T-helper 9 cell (primary cell): ENCODE results near the gene CARD19.

Experiments used
- DNase-seq: peaks from one replicate; pipeline ENCODE4 v3.0.0-alpha.2; 2020
- total RNA-seq, 2 donors: gene quantifications; one replicate each; lab custom pipeline; 2026; lab: John Stamatoyannopoulos, UW

Gene CARD19, protein sequence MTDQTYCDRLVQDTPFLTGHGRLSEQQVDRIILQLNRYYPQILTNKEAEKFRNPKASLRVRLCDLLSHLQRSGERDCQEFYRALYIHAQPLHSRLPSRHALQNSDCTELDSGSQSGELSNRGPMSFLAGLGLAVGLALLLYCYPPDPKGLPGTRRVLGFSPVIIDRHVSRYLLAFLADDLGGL
- 34.5 to 56.7 reads per million in 2 donors for total RNA-seq

- DNase-seq = peak; percentile 51
Measured at GRCh38 chr9:93096131-93096802, at the start of gene CARD19. Gene CARD19 (plus strand): TSS chr9:93096217. CDS start chr9:93096346, 129 bp downstream.

DNA sequence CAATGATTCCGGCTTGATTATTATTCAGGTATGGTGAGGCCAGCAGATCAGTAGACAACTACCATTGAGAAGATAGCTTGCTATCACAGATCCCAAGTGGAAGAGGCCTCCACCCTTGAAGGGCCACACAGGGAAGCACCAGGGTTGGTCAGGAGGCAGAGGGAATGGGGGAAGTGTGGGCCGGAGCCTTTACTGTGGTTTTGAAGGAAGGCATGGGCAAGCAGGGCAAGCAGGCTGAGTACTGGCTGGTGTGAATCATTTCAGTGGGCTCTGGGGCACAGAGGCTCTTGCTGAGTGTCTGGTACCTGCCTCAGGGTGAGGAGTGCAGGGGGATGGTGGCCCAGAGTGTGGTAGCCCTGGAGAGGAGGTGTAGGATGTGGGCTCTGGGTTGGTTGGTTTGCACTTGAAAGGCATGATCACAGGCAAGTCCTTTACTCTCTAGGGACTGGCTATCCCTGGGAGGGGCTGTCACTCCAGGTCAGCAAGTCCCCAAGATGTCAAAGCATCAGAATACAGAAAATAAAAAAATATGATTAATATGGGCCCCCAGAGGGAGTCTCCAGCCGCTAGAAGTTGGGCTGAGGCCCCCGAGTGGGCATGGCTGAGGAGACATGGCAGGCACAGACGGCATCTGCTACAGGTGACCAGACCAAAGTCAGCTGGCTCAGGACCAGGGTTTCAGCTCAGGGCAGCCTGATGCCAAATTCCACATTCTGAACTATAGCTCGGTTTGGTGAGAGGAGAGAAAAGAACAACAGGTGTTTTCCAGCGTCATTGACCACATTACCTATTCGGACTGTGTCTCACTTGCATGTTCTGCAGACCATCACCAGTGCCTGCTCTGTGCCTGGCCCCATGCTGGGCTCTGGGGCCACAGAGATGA is 47.2 kb upstream of the CARD19 start:
- DNase-seq = no peak

DNA sequence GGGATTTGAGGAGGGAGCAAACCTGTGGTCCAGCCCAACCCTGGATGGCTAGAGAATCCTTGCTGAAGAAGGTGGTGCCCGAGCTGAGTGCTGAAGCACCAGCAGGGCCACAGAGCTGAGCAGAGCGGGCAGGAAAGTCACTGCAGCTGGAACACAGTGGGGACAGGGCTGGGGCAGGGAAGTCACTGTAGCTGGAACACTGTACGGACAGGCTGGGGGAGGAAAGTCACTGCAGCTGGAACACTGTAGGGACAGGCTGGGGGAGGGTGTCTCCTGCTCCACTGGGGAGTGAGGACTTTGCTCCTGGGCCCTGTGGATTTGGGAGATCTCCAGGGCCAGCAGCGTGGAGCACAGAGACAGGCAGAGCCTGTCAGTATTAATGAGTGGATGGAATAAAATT is 46.5 kb upstream of the CARD19 start:
- DNase-seq = no peak

DNA sequence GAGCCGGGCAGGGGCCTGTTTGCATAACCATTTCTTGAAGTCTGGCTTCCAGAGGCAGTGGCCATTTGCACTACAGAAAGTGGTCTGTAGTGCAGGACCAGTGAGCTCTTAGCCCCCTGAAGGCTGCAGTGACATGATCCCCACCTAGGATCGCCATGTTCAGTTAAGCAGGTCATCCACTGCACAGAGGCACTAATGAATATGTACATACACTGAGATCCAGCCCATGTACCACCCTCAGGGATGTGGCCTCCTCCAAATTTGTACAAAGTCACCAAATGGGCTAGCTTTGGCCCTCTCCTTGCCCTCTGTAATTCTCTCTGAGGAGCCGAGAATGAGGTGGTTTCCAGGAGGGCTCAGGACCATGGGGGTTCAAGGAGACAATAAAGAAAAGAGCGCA is 45.8 kb upstream of the CARD19 start:
- DNase-seq = no peak

DNA sequence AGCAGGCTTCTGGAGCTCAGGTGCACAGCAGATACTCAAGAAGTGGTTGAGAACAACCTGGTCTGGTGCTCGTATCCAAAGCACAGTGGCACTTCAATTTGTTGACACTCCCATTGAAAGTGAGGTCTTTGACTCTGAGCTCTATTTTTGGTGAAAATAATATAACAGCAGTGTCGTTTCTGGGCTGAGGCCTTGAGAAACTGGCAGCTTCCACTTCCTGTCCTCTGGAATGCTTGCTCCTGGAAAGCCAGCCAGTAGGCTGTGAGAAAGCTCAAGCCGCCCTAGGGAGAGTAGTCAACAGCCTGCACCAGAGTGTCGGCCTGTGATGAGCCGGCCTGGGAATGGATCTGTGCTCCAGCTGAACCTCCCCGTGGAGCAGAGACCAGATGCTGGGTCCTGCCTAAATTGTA is 44.3 kb upstream of the CARD19 start:
- DNase-seq = no peak

GRCh38 chr9:93052791-93053540 is 43.1 kb upstream of the CARD19 start:
- DNase-seq = no peak

DNA sequence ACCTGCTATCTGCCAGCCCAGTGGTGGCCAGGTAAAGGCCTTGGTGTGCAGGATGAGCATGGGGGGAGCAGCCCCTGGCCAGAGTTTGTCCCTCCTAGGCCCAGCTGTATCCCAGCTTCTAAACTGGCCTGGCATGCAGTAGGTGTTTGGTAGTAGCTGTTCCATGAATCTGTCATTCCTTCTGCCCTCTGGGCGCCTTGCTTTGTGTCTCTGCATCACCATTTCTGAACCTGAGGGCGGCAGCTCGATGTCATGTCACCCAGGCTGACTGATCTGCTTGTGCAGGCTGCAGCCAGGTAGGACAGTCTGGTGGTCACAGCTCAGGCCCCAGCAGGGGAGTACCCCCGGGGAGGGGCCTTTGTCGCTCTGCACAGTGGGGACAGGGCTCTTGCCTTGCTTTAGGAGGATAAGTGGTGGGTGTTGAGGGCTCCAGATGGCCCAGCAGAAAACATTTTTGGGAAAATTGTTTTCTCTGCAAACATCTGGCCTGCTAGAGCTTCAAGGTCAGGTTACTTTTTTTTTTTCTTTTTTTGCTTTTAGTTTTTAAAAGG is 42.2 kb upstream of the CARD19 start:
- no peak for DNase-seq

DNA sequence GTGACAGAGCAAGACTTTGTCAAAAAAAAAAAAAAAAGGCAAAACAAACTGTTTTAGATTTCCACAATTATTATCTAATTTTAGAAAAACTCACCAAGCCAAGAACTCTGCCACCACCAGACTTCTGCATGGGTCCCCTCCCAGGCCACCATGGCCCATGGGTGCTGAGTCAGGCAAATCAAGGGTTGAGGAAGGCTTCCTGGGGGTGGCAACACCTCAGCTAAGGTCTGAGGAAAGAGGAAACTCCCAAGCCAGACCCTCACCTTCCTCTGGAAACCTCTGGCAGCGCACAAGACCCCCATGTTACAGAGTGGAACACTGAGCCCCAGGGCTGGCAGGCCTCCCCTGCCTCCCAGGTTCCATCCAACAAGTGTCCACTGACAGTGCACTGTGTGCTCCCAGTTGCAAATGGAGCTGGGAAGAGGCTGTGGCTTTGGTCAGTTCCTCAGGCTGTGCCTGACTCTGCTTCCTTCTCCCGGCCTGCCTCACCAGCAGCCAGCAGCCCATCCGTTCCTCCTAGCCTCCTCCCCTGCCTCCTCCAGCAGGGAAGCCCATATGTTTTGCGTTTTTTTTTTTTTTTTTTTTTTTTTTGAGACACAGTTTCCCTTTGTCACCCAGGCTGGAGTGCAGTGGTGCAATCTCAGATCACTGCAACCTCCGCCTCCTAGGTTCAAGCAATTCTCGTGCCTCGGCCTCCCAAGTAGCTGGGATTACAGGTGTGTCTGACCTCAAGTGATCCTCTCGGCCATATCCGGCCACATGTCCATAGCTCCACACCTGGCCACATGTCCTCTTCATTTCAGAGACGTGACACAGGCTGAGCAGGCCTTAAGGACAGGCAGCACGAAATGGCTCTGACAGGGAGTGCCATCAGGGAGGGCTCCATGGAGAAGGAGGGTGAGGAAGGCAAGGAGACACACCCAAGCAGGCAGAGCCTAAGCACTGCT is 41.0 kb upstream of the CARD19 start:
- no peak for DNase-seq

GRCh38 chr9:93057042-93057702 is 38.8 kb upstream of the CARD19 start:
- no peak for DNase-seq

GRCh38 chr9:93057703-93058354 is 38.2 kb upstream of the CARD19 start:
- no peak for DNase-seq

- DNase-seq = peak; percentile 55
Measured at GRCh38 chr9:93058355-93059010, 37.5 kb upstream of the CARD19 start, which contains the start of gene SUSD3. Gene SUSD3 (plus strand): TSS chr9:93058701. CDS start chr9:93058743, 42 bp downstream.

DNA sequence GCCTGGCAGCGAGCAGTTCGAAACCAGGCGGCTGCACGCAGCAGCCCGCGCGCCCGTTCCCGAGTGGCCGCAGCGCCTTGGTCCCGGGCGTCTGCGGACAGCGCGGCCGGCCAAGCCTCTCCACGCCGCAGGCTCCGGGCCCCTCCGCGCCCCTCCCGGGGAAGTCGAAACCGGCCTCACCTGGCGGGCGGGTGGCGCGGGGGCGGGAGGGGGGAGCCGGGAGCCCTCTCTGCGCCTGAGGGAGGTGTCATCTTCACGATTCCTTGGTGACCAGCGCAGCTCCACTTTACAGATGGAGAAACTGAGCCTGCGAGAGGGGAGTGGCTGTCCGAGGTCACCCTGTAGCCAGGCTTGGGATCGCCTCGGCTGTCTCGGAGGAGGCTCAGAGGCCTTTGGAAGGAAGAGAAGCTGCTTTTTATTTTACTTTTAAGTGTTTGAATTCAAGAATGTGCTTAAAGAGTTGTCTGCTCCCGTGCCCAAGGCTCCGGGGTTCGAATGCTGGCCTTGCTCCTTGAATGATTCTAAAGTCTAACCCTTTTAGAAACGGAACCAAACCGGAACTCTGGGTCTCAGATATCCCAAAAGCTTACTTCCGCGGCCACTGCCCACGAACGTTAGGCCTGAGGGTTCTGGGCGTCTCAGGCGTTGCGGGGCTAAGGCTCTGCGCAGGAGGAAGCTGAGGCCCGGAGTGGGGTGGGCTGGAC is 36.9 kb upstream of the CARD19 start:
- no peak for DNase-seq

DNA sequence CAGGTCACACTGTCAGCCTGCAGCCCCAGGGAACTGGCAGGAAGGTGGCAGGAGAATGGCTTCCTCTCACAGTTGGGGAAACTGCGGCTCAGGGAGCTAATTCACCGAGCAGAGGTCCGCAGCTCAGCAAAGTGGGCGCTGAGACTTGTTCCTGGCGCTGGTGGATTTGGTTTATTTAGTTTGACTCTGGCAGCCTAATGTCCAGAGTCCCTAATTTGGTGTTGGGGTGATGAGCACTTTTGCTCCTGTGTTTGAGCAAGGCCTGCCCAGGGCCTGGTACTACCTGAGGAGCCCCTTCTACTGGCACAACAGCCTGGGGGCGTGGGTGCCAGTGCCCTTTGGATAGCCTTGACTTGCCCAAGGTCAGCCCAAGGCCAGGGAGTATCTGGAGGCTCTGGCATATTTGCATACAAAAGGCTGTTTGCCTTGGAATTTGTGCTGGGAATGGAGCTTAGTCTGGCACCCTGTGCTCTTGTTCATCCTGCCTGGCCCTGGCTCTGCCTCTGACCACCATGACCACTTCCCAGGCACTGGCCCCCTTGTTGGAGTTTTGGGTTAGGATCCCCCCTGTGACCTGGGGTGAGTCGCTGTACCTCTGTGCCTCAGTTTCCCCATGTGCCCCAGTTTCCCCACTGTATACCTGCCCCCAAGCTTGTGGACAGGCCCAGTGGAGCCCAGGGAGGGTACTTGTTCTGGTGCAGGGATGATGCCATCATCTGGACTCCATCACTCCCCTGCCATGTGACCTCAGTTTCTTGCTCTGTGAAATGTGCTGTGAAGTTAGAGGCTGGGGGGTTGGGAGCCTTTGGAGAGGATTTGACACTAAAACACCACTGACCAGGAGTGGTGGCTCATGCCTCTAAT is 36.1 kb upstream of the CARD19 start:
- DNase-seq = no peak

DNA sequence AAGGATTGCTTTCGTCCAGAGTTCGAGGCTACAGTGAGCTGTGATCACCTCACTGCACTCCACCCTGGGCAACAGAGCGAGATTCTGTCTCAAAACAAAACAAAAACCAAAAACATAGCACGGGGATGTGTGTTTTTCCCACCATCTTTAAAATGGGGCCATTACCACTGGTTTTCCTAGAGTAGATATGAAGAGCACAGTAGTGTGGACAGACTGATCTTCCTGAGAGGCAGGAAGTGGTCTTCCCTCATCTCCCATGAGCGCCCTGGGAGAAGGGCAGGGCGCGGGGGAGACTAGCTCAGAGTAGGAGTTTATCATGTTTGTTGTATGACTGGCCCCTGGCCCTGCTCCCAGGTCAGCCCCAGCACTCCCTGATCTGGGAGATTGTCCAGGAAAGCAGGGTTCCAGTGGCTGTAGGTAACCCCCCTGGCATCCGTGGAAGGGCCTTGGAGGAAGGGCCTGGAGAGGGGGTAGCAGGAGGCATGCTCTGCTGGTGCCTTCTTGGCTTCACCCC is 35.2 kb upstream of the CARD19 start:
- no peak for DNase-seq

GRCh38 chr9:93061260-93061751 is 34.7 kb upstream of the CARD19 start:
- DNase-seq = no peak

DNA sequence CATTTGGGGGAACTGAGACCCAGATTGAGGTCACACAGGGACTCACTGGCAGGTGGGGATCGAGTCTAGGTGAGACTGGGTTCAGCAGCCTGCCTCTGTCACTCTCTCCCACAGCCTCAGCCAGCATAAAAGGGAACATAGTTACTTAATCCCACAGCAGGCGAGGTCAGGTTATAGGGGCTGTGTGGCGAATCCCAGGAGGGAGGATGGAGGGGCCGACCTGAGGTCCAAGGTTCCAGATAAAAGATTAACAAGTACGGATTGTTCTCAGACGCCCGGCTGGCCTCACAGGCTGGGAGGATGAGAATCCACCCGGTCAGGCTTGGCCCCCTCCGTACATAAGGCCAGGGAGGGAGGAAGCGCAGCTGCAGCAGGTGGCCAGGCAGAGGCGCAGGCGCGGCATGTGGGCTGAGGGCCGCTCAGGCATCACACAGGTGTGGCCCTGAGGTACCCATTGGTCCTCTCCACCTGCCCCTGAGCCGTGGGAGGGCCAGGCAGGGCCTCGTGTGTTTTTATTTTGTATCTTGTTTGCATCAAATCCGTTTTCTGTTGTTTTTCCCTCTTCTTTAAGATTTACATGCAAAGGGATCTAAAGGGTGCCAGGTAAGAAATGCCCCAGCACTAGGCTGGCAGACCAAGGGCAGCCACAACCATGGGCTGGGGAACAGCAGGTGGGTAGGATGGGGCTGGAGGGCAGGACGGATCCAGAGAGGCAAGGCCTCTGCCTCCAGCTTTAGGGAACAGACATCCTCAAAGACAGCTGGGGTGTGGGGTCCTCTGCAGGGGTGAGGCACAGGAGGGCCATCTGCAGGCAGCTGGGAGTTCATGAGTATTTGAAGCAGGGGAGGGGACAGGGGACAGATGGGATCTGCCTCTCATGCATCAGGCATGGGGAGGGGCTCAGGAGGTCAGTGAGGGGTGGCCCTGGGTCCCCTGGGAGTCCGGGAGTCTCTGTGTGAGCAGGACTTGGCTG is 33.9 kb upstream of the CARD19 start:
- no peak for DNase-seq
